HG03354 (cell line): ENCODE data around the gene HMGCS2.
"Not testable (repeated sequence)": the region's sequence is repeated elsewhere in the genome, so short reads cannot be mapped to it uniquely, and the experiment has no call there.

Source experiments
- ATAC-seq: cut with Tn5 transposase; IDR thresholded peaks from one replicate; pipeline ENCODE4 v1.9.1; 2021; ENCODE audit warnings: mild to moderate bottlenecking; ENCODE audit not compliant: unreplicated experiment, poor library complexity, severe bottlenecking

HMGCS2 gene

DNA sequence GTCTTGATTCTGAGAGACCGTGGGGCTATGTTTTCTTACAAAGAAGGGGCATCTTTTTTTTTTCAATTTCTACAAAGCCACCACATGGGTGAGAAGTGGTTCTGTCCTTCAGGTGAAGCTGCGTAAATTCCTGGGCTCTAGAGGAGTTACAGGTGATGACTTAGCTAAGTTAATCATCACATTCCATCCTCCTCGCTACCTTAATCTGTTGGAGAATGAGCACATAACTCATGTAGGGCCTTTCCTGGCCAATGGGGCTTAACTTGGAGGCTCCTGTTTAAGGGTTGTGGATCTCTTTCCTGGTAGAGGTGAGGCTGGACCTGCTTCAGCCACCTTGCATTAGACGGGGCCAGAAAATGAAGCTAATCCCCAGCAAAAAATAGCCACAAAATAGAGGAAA, 22.7 kb upstream of the HMGCS2 start:
- no peak for ATAC-seq

DNA sequence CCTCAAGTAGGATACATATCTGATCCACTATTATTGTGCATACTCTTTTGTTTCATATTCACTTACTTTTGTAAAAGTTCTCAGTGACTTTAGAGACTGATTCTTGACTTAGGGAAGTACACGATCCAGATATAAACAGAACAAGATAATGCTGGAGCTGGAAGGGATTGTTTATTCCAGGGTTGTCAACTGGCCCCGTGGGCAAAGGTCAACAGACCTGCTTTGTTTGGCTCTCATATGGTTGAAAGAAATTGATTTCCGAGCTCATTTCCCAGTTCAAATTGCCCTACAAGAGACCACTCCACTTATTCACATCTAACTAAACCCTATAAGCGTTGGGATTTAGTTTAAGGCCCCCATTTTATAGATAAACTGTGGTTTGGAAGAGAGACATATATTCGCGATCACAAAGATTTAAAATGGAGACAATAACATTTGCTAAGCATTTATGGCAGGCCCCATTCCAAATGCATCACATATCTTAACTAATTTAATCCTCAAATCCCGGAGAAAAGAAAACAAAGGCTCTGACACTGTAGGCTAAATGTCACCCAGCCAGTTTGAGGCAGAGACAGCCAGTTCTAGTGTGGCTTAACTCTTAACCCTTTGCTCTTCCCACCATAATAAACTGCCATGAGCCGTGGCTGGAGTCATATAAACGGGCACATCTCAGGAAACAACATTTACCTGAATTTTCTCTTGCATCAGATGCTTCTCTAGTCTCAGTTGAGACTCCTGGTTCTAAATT, 21.9 kb upstream of the HMGCS2 start:
- no peak for ATAC-seq

DNA sequence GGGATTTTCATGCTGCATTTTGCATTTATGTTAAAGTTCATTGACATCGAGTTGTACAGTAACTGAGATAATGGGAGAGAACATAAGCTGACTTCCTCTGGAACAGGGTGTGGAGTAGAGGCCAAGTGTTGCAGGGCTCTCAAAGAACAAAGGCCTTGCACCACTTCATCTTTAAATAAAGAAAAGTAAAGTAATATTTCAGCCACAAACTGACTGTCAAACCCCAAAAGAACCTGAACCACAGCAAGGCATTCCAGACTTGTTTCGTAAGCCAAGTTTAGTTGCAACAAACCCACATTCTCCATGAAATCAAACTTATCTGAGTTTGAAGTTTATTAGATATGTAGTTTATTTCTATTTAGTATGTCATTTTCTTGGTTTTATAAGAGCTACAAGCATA, 19.1 kb upstream of the HMGCS2 start:
- no peak for ATAC-seq

DNA sequence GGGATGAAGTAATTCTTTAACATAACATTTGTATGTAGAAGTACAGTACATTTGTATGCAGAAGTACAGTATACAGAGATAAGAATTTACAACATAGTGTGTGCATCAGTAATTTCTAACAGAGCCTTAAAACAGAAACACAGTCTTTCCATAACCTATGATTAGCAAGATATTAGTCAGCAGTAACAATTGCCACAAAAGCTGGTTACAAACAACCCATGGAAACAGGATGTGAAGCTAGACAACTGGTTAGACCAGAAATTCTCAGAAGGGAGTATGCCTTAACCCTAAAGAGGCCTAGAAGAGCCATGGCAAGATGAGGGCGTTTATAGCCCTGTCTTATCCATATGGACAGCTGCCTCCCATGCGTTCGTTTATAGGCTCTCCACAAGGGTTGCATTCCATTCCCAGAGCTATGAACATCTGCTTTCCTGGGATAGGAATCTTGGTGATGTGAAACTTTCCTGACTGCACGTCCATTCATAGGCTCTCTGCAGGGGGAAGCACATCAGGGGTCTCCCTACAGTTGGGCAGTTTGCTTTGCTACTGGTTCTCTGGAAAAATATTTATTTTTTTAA, 17.9 kb upstream of the HMGCS2 start:
- not testable (repeated sequence) for ATAC-seq

DNA sequence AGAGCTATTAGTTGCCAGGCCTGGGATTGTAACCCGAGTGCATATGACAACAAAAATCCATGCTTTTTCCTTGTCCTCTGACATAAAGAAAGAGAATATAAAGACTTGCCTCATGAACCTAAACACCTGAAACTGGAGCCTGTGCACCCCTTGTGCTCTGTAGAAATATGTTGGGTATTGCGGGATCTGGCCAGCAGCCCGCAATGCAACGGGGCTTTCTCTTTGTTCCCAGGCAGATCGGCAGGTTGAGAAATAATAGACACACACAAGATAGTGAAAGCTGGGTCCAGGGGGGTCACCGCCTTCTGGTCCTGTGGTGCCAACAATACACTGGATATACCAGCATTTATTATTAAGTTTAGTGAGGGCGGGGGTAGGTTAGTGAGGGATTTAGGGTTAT, 17.3 kb upstream of the HMGCS2 start:
- not testable (repeated sequence) for ATAC-seq

DNA sequence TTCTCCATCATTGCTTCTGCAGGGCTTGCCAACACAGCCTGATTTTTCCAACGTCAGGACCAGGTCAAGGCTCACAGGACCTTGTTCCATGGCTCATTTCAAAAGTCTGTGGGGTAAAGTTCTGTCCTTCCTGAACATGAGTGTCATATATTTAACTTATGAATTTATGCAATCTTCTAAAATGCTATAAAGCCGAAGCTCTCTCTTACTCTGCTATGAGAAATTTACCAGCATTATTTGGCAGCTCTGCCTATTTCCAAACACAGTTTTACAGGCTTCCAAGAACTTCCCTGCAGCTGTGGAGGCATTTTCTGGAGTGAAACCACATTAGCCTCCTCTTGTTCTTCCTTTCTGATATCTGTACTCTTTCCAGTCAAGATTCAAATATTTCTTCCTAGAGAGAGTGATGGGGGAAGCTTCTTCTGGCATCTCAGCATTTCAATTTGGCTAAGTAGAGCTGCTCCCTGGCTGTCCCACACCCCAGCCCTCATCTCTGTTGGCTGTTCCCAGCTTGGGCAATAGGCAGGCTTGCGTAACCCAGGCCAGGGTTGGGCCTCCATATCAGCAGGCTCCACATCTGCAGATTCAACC, 15.6 kb upstream of the HMGCS2 start:
- no peak for ATAC-seq

DNA sequence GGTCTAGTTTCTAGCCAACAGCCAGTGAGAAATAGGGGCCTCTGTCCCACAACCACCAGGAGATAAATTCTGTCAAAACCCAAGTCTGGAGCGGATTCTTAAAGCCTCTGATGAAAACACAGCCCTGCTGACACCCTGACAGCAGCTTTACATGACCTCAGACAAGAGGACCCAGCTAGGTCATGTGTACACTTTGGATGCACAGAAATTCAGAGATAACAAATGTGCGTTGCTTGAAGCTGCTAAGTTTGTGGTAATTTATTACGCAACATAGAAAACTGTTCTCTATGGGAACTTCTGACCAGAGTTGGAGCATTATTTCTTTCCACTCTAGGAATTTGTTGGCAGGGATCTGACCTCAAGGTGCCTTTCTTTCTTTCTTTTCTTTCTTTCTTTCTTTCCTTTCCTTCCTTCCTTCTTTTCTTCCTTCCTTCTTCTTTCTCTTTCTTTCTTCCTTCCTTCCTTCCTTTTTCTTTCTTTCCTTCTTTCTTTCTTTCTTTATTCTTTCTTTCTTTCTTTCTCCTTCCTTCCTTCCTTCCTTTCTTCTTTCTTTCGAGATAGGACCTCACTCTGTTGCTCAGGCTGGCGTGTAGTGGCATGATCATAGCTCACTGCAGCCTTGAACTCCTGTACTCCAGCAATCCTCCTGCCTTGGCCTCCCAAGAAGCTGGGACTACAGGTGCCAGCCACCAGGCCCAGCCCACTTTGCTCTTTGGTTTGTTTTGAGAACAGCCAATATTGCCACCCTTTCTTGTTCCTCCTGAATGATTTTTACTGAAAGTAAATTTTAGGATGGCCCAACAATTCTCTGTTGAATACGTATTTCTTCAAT, 14.9 kb upstream of the HMGCS2 start:
- ATAC-seq = no peak

DNA sequence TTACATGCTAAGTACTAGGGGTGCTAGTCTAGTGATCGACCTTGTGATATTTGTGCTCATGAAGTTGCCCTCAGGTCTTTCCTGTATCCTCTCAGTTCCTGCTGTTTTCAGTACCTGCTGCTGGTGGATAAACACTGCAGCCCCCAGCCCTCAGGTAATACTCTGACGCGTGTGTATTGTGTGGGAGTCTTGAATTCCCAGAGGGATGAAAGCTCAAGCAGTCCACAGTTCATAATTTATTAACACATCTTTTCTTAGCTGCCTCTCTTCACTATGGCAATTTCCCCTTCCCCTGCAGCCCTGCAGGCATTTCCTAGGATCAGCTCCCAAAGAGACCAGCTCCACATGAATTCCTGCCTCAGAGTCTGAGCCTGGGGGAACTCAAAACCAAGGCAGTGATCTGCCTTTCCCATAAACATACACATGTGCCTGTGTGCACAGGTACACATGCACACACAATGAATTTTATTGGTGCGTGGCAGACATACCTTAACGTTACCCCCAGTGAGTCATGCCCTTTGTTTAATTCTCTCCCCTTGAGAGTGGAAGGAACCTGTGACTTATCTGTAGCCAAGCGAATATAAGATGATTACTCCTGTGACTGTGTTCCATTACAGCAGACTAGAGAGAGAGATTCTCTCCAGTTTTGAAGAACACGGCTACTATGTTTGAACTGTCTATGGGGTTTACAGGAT, 14.1 kb upstream of the HMGCS2 start:
- ATAC-seq = no peak

DNA sequence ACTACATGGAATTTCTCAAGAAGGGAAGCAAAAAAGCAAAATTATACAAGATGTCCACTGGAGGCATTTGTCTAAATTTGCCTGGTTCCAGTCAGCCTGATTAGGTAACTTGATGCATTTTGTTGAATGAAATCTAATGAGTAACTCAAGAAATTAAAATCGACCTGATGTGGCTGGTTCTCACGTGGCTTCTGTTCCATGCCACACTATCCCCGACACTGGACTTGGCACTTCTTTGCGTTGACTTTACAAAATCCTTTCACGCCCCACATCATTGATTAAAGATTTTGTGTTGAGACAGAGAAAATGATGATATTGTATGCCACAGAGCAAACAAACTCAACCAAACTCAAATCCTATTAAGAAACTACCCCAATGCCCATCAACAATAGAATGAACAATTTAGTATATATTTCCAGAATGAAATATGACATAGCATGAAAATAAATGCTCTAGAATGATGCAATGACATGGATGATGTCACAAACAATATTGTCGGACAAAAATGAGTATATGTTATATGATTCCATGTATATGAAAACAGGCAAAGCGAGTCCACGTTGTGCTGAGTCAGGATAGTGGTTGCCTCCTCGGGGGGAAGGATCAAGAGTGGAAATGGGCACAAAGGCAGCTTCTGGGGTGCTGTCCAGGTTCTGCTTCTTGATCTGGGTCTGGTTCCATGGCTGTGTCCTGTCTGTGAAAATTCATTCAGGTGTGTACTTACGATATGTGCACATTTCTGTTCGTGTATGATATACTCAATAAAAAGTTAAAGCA, 12.9 kb upstream of the HMGCS2 start:
- no peak for ATAC-seq

DNA sequence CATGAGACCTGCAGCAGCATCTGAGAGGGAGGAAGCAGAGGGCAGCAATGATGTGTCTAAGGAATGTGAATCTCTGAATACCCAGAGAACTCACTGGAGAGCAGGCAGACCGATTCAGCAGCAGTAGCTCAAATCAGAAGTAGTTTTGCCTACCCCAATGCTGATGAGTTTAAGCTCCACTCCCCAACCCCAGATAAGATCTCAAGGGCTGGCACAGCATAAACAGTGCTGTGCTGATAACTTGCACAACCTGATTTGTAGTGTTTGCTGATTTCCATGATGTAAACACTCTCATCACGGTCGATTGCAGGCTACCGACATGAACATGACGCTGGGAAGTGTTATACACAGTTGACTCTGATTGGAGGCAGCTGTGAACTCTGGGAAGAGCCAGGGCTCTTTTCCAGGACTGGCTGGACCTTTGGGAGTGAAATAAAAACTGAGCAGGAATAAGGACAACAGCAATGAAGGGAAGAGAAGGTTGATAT, 11.2 kb upstream of the HMGCS2 start:
- ATAC-seq = no peak

DNA sequence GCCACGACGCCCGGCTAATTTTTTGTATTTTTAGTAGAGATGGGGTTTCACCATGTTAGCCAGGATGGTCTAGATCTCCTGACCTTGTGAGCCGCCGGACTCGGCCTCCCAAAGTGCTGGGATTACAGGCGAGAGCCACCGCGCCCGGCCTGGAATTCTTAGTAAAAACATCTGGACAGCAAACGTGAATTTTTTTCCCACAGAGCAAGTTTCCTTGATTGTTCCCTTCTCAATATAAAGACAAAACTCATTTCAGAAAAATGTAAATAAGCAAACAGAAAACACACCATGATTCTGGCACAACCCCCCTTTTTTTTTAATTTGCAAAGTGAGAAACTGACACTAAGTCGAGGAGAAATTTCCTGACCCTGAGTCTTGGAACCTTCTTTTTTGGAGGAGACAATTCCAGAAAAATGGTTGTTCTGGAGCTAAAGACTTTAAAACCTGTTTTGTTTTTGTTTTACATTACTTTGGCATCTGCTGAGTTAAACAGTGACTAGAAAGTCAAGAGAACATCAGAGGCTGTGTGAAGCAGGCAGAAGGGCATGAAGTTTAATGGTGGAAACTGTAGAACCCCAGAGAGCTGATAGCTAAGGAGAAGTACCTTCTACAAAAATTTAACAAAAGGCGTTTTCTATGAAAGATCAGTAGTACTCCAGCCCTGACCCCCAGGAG, 10.3 kb upstream of the HMGCS2 start:
- ATAC-seq = no peak

DNA sequence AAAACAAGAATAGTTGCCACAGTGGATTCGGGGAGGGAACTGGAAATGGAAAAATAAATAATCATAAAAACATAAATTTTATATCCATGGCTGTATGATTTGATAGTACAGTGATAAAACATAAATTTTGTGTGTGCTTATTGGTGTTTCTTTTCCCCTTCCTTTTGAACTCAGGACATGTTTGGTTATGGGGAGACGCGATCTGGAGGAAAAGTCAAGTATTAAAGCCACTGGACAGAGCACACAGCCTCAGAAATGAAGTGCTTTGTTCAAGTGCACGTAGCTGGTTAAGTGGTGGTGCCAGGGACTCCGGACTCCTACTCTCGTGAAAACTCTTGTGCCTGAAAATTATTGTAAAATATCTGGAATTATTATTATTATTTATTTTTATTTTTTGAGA, 9.7 kb upstream of the HMGCS2 start:
- ATAC-seq = no peak

DNA sequence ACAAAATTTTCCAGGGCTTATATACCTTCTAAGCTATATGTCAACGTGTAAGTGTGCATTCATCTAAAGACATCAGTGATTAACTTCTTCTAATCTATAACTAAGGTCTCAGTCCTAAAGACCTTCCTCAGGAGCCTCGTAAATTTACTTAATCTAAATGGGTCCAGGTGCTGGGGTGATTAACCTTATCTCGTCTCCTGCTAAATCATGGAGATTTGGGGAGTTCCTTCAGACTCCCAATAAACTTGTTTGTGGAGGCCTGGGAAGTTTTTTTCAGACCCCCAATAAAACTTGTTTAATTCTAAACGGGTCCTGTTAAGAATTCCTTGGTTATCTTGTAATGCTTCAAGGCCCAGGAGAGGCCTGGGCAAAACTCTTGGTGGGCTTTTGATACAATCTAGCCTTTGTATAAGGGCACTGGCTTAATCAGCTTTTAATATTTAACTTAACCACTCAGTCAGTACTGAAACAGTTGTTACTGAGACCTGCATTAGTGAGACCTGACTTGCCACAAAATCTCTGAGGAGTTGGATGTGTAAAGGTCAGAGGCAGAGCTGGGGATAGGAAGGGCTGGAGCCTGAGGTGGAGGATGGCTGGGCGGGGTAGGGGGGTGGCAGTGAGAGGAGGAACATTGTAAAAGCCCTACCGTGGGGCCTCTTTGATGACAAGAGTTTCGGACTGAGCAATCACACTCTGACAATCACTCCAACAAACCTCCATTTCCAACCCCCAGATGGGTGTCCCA, 6.2 kb upstream of the HMGCS2 start:
- no peak for ATAC-seq

DNA sequence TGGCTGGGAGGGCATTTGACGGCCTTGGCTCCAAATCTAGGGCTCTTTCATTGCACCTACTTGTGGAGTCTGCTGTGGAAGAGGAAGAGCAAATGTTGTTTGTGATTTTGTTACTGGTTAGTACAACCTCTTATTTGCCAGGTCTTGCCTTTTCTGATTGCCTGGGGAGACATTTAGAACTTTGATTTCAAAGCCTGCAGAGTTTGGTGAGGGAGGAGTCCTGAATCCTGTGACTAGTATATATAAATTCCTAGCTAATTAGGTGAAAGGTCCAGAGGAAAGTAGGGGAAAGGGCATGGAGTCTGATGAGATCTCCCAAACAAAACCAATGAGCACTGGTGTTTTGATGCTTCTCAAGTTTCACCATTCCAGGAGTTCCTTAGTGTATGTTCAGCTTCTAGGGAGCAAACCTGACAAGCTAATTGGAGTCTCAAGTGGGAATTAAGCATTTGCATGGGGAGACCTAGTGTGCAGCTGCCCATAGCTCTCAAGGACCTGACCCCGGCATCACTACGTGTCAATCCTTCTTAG, 5.1 kb upstream of the HMGCS2 start:
- ATAC-seq = no peak

DNA sequence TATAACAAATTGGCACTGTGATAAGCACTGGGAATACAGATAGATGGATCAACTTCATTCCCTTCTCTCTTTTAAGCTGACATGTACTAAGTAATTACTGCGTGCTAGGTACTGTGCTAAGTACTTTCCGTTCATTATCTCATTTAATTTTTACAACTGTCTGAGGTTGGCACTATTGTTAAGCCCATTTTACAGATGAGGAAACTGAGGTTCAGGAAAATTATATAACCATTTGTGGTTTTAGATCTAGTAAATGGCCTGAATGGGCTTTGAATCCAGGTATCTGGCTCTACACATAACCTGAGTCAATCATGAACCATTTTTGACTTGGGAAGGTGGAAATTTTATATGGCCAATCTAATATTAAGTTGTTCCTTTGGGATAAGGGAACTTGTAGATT, 3.6 kb upstream of the HMGCS2 start:
- ATAC-seq = no peak

DNA sequence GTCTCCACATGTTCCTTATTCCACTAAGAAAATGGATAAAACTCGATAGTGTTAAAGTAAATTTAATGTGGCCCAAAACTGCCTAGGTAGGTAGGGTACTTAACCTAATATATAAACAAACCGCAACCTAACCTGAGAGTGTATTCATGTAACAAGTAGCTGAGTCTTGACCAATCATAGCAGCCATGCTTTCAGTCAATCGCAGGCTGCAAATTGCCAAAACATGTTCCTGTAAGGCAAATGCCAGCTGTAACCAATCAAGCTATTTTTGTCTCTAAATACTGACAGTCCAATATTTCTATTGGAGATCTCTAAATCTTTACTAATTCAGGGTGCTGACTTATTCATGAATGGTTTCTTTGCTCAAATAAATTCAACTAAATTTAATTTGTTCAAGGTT, 3.1 kb upstream of the HMGCS2 start:
- ATAC-seq = no peak

DNA sequence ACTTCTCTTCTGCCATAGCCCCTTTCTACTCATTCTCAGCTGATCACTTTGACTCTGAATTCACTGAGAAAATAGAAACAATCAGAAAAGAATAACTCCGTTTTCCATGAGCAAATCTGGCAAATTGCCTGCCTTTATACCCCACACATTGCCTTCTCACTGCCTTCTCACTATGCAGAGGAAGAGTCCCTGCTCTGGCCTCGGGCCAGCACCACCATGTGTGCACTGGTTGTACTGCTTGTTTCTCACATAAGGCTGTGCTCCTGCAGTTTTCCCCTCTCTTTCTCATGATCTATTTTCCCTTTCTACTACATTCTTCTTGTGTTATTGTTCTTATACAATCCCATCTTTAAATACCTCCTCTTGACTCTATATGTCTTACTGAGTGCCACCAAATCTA, 2.3 kb upstream of the HMGCS2 start:
- ATAC-seq = no peak

DNA sequence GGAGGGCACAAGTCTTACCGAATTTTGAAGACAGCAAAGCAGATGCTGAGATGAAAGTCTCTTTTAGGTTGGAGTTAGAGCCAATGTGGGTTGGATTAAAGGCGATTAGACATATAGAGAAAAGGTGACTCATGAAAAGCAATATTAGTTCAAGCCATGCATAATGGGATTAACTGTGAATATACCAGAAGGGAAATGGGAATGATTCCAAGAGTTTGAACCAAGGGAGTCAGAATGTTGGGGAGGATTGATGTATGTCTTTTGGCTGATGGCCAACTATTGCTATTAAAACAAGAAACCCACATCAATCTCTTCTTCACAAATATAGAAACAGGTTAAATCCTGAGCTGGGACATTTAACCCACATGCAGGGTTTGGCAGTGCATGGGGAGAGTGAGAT, 1.2 kb downstream of the HMGCS2 start:
- no peak for ATAC-seq
